NCI-H748 (cell line): ENCODE results near the gene OMA1.
A peak's percentile ranks its signal among the peaks of the same experiment; 100 is the strongest.
"Not testable (repeated sequence)": the region's sequence is repeated elsewhere in the genome, so short reads cannot be mapped to it uniquely, and the experiment has no call there.

Experiments used
- DNase-seq: peaks from one replicate; lab custom pipeline; 2025; ENCODE audit not compliant: unreplicated experiment; lab: John Stamatoyannopoulos, UW

Gene OMA1

GRCh38 chr1:58546520-58547308 is at the start of gene OMA1:
TSS of gene OMA1 (minus strand) at chr1:58546726. CDS start at chr1:58539294, 7,432 bp downstream.
- DNase-seq, result peak; percentile 97

- DNase-seq, result no peak
Measured at GRCh38 chr1:58594546-58594945, 48.0 kb upstream of the OMA1 start.

- no peak for DNase-seq
Measured at GRCh38 chr1:58592522-58593134, 46.1 kb upstream of the OMA1 start.

GRCh38 chr1:58591806-58592205 is 45.3 kb upstream of the OMA1 start:
- no peak for DNase-seq

GRCh38 chr1:58590019-58590418 is 43.5 kb upstream of the OMA1 start:
- no peak for DNase-seq

- no peak for DNase-seq
Measured at GRCh38 chr1:58588396-58588795, 41.9 kb upstream of the OMA1 start.

- no peak for DNase-seq
Measured at GRCh38 chr1:58587667-58588066, 41.1 kb upstream of the OMA1 start.

- no peak for DNase-seq
Measured at GRCh38 chr1:58586271-58586670, 39.7 kb upstream of the OMA1 start.

- no peak for DNase-seq
Measured at GRCh38 chr1:58585581-58586151, 39.1 kb upstream of the OMA1 start.

GRCh38 chr1:58585166-58585565 is 38.6 kb upstream of the OMA1 start:
- no peak for DNase-seq

- no peak for DNase-seq
Measured at GRCh38 chr1:58584082-58584895, 37.8 kb upstream of the OMA1 start.

GRCh38 chr1:58583496-58583895 is 37.0 kb upstream of the OMA1 start:
- no peak for DNase-seq

GRCh38 chr1:58582143-58582542 is 35.6 kb upstream of the OMA1 start:
- not testable (repeated sequence) for DNase-seq

- DNase-seq, result no peak
Measured at GRCh38 chr1:58581641-58582040, 35.1 kb upstream of the OMA1 start.

GRCh38 chr1:58580186-58580585 is 33.7 kb upstream of the OMA1 start:
- DNase-seq, result no peak

GRCh38 chr1:58577654-58578030 is 31.1 kb upstream of the OMA1 start:
- no peak for DNase-seq

GRCh38 chr1:58576727-58577653 is 30.5 kb upstream of the OMA1 start, which contains the start of gene TACSTD2:
TSS of gene TACSTD2 (minus strand) at chr1:58577252. CDS start at chr1:58577156, 96 bp downstream.
- peak; percentile 77 for DNase-seq

GRCh38 chr1:58576325-58576726 is 29.8 kb upstream of the OMA1 start:
- peak; percentile 34 for DNase-seq

- DNase-seq, result no peak
Measured at GRCh38 chr1:58575551-58576324, 29.2 kb upstream of the OMA1 start.

GRCh38 chr1:58574816-58575215 is 28.3 kb upstream of the OMA1 start:
- DNase-seq, result no peak
